CD14-positive monocyte (primary cell): ENCODE data around the gene PDE4B. TPM values are rescaled to one million over a fixed set of nuclear protein-coding genes. Genes with fewer than 3 reads are reported as not detected.
"Not testable (repeated sequence)": the region's sequence is repeated elsewhere in the genome, so short reads cannot be mapped to it uniquely, and the experiment has no call there.

ENCODE experiments used
- DNase-seq, 3 donors: peaks; one replicate each; pipeline ENCODE4 v3.0.0-alpha.2; 2011 to 2022
- H2AFZ ChIP-seq: 2 replicates; pipeline ENCODE4 v1.6.0; 2012; ENCODE audit warnings: mild to moderate bottlenecking, low read depth, low read length, inconsistent platforms; ENCODE audit not compliant: insufficient read depth, poor library complexity, severe bottlenecking
- H3K27ac ChIP-seq, 2 donors: 1 replicate in 1 of 2; 2 replicates in 1 of 2; pipeline ENCODE4 v1.5.1; 2012 to 2013; ENCODE audit warnings: low read length in 2 of 2, control low read depth in 1 of 2, inconsistent platforms in 1 of 2, low read depth in 1 of 2, mild to moderate bottlenecking in 1 of 2
- H3K27me3 ChIP-seq, 2 donors: one replicate each; pipeline versions ENCODE4 v1.6.0 to v1.6.1; 2011 to 2013; ENCODE audit warnings: low read length in 2 of 2; ENCODE audit not compliant: control insufficient read depth in 2 of 2, insufficient read depth in 2 of 2
- H3K36me3 ChIP-seq, 2 donors: replicated peaks in 1 of 2; 1 replicate in 1 of 2; 2 replicates in 1 of 2; pipeline versions ENCODE4 v1.5.1 to v1.6.1; 2012 to 2013; ENCODE audit warnings: low read length in 2 of 2, control low read depth in 1 of 2, inconsistent platforms in 1 of 2, mild to moderate bottlenecking in 1 of 2; ENCODE audit not compliant: insufficient read depth in 2 of 2, control insufficient read depth in 1 of 2
- H3K4me1 ChIP-seq, 2 donors: 1 replicate in 1 of 2; 2 replicates in 1 of 2; pipeline versions ENCODE4 v1.5.1 to v1.6.1; 2012 to 2013; ENCODE audit warnings: low read length in 2 of 2, control low read depth in 1 of 2, inconsistent platforms in 1 of 2, mild to moderate bottlenecking in 1 of 2, moderate library complexity in 1 of 2; ENCODE audit not compliant: insufficient read depth in 2 of 2, control insufficient read depth in 1 of 2
- H3K4me2 ChIP-seq: replicated peaks from 2 replicates; pipeline ENCODE3; 2012; ENCODE audit warnings: low read length, moderate library complexity, mild to moderate bottlenecking; ENCODE audit not compliant: poor library complexity, severe bottlenecking; ENCODE audit errors: extremely low read depth
- H3K4me3 ChIP-seq, 3 experiments: fragments of 200-600 bp in 1 of 3; sonication (generic) in 1 of 3; replicated peaks in 1 of 3; 1 replicate in 2 of 3; 2 replicates in 1 of 3; pipeline ENCODE4 v1.5.1; 2011 to 2013; ENCODE audit warnings: low read length in 3 of 3, mild to moderate bottlenecking in 3 of 3, control low read depth in 2 of 3, low read depth in 2 of 3, inconsistent platforms in 1 of 3, moderate library complexity in 1 of 3
- H3K79me2 ChIP-seq: 2 replicates; pipeline ENCODE4 v1.6.0; 2012; ENCODE audit warnings: mild to moderate bottlenecking, control low read depth, inconsistent platforms, low read length, moderate library complexity; ENCODE audit not compliant: insufficient read depth
- H3K9ac ChIP-seq: 2 replicates; pipeline ENCODE4 v1.6.0; 2017; ENCODE audit warnings: low read length, mild to moderate bottlenecking; ENCODE audit not compliant: insufficient read depth, poor library complexity, severe bottlenecking
- H3K9me3 ChIP-seq, 2 donors: replicated peaks in 1 of 2; 1 replicate in 1 of 2; 2 replicates in 1 of 2; pipeline versions ENCODE4 v1.5.1 to v1.6.1; 2012 to 2013; ENCODE audit warnings: low read length in 2 of 2, control low read depth in 1 of 2; ENCODE audit not compliant: control insufficient read depth in 1 of 2, insufficient read depth in 1 of 2
- H4K20me1 ChIP-seq: 2 replicates; pipeline ENCODE4 v1.6.0; 2012; ENCODE audit warnings: mild to moderate bottlenecking, low read length, control low read depth, moderate library complexity; ENCODE audit not compliant: insufficient read depth
- H3K27ac Mint-ChIP-seq, 7 donors: one replicate each; pipeline ENCODE4 v1.8.0; 2020; ENCODE audit warnings: mild to moderate bottlenecking in 7 of 7, mixed read lengths in 7 of 7, moderate library complexity in 6 of 7, inconsistent platforms in 2 of 7
- H3K27me3 Mint-ChIP-seq, 3 donors: one replicate each; pipeline ENCODE4 v1.8.0; 2021 to 2022; ENCODE audit warnings: low read depth in 3 of 3, mild to moderate bottlenecking in 3 of 3, mixed read lengths in 3 of 3, moderate library complexity in 3 of 3, inconsistent platforms in 1 of 3
- H3K36me3 Mint-ChIP-seq, 2 donors: one replicate each; pipeline ENCODE4 v1.8.0; 2020; ENCODE audit warnings: mixed read lengths in 2 of 2, inconsistent platforms in 1 of 2, mild to moderate bottlenecking in 1 of 2
- H3K4me1 Mint-ChIP-seq: one replicate; pipeline ENCODE4 v1.8.0; 2020; ENCODE audit warnings: mild to moderate bottlenecking, mixed read lengths
- H3K4me3 Mint-ChIP-seq, 2 donors: one replicate each; pipeline ENCODE4 v1.8.0; 2020; ENCODE audit warnings: mild to moderate bottlenecking in 2 of 2, mixed read lengths in 2 of 2, moderate library complexity in 1 of 2
- H3K9me3 Mint-ChIP-seq, 7 donors: one replicate each; pipeline ENCODE4 v1.8.0; 2020 to 2022; ENCODE audit warnings: mixed read lengths in 7 of 7, mild to moderate bottlenecking in 6 of 7, moderate library complexity in 6 of 7, inconsistent platforms in 2 of 7
- WGBS: methylation state at CpG from one replicate; pipeline ENCODE4 v1.1.5; 2013; ENCODE audit warnings: missing lambda C conversion rate; ENCODE audit not compliant: insufficient coverage; 5-methylcytosine and 5-hydroxymethylcytosine counted together
- intact Hi-C, 2 donors: fragments of 100-400 bp; cut with micrococcal nuclease; formaldehyde crosslinking; loops; one replicate each; pipeline versions ENCODE4 v1.15.0 to v1.15.1; 2023
- polyA plus RNA-seq, 3 donors: library from polyadenylated mRNA; depleted of rRNA in 1 of 3; unstranded in 2 of 3; stranded (reverse) in 1 of 3; fragments of 300-500 nt in 2 of 3; fragments of >200 nt in 1 of 3; fragmentation: Illumina TruSeq in 2 of 3; gene quantifications; 1 replicate in 2 of 3; 2 replicates in 1 of 3; pipeline ENCODE4 v1.2.3, GENCODE V29; 2012 to 2021
- TF ChIP-seq, protein P1 (sequence below): fragments of 200-600 bp; IDR thresholded peaks from one replicate; pipeline ENCODE4 v1.8.0; 2022; ENCODE audit warnings: antibody characterized with exemption, mild to moderate bottlenecking

The PDE4B gene
- polyA plus RNA-seq, 3 donors, result 17.2 to 52.8 (median 25.2) TPM

DNA sequence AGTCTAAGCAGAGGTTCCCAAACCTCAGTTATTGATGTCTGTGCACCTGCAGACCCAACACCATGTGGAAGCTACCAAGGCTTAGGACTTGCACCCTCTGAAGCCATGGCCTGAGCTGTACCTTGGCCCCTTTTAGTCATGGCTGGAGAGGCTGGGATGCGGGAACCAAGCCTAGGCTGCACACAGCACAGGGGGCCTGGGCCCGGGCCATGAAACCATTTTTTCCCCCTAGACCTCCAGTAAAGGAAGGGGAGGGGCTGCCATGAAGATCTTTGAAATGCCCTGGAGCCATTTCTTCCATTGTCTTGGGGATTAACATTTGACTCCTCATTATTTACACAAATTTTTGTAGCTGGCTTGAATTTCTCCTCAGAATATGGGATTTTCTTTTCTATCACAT, 265.9 kb downstream of the PDE4B start:
- no peaks in the 10 kb centered on the region for H3K27me3 ChIP-seq
- no peaks in the 10 kb centered on the region for H4K20me1 ChIP-seq
- Mint-ChIP-seq H3K27me3 (no peaks in the 10 kb centered on the region), H3K9me3 (peaks cover 2 to 8% (median 4%) of the 10 kb centered on the region in 7 donors), H3K4me1 (no peaks in the 10 kb centered on the region), H3K27ac (no peak overlapping the region), H3K36me3 (no peaks in the 10 kb centered on the region), H3K4me3 (no peak overlapping the region)
- no peaks in the 10 kb centered on the region for H3K4me1 ChIP-seq
- H3K79me2 ChIP-seq, result no peaks in the 10 kb centered on the region
- TF ChIP-seq, protein P1, sequence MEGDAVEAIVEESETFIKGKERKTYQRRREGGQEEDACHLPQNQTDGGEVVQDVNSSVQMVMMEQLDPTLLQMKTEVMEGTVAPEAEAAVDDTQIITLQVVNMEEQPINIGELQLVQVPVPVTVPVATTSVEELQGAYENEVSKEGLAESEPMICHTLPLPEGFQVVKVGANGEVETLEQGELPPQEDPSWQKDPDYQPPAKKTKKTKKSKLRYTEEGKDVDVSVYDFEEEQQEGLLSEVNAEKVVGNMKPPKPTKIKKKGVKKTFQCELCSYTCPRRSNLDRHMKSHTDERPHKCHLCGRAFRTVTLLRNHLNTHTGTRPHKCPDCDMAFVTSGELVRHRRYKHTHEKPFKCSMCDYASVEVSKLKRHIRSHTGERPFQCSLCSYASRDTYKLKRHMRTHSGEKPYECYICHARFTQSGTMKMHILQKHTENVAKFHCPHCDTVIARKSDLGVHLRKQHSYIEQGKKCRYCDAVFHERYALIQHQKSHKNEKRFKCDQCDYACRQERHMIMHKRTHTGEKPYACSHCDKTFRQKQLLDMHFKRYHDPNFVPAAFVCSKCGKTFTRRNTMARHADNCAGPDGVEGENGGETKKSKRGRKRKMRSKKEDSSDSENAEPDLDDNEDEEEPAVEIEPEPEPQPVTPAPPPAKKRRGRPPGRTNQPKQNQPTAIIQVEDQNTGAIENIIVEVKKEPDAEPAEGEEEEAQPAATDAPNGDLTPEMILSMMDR, result no peak
- no CpG with 5 or more reads among the region's 2 CpGs for WGBS
- no peak overlapping the region for H2AFZ ChIP-seq
- intact Hi-C loops, result no loop called here
- H3K36me3 ChIP-seq, result no peaks in the 10 kb centered on the region
- H3K9ac ChIP-seq, result no peak overlapping the region
- H3K9me3 ChIP-seq, result peaks cover 7 to 10% of the 10 kb centered on the region in 2 donors
- no peak overlapping the region for H3K4me2 ChIP-seq
- no peak overlapping the region for H3K4me3 ChIP-seq
- DNase-seq, result no peak
- H3K27ac ChIP-seq, result no peak overlapping the region

DNA sequence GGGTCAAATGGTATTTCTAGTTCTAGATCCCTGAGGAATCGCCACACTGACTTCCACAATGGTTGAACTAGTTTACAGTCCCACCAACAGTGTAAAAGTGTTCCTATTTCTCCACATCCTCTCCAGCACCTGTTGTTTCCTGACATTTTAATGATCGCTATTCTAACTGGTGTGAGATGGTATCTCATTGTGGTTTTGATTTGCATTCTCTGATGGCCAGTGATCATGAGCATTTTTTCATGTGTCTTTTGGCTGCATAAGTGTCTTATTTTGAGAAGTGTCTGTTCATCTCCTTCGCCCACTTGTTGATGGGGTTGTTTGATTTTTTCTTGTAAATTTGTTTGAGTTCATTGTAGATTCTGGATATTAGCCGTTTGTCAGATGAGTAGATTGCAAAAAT, 274.5 kb downstream of the PDE4B start:
- H2AFZ ChIP-seq, H3K79me2 ChIP-seq, intact Hi-C loops: not testable (repeated sequence)

More for the DNA sequence above, 274.5 kb downstream of the PDE4B start:
- not testable (repeated sequence) for H3K4me3 ChIP-seq, H3K27me3 Mint-ChIP-seq, H3K4me1 Mint-ChIP-seq, H3K9me3 ChIP-seq, H3K4me1 ChIP-seq, DNase-seq, H3K36me3 ChIP-seq, H4K20me1 ChIP-seq, H3K9ac ChIP-seq, H3K9me3 Mint-ChIP-seq, H3K36me3 Mint-ChIP-seq, H3K4me3 Mint-ChIP-seq, H3K27me3 ChIP-seq, H3K4me2 ChIP-seq, H3K27ac ChIP-seq, H3K27ac Mint-ChIP-seq
- WGBS, result 100% methylated on average over 1 of the region's 4 CpGs
